ENCODE data around the gene ACP2.

Gene ACP2

DNA sequence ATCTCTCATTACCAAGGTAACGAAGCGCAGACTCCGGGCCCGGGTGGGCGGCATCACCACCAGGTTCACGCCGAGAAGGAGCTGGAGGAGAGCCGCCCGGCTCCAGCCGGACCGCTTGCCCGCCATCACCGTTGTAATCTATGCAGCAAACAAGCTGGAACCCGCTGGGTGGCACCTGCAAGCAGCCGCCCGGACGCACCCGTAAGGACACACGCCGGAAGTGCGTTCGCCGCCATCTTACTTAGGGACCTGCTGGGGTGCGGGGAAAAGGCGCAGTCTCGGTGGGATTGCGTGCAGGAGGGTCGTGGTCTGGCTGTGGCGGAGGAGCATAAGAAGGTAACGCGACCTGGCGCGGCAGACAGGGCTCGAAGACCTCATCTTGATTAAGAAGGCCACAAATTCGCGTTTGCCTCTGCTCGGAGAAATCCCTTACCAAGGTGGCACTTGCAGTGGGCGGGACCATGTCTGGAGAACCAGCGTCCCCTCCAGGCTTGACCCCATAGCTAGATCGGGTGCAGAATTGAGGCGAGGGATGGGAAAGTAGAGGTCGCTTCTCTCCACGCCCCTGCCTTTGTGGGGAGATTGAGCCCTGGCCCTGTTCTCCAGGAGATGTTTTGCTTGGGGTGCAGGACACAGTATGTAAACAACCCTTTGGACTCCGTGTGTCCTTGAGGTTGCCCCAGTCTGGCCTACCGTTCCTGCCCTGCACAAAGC, at the start of gene ACP2:
Gene ACP2, minus strand, starts transcription at position 151 of the 714 bp plus-strand sequence. Its CDS starts 25 bp downstream, at position 126.
- peak; percentile 73 for DNase-seq (ENCODE audit: low read depth)

GRCh38 chr11:47296045-47296444, 47.4 kb upstream of the ACP2 start:
- no peak for DNase-seq (ENCODE audit: low read depth)

GRCh38 chr11:47295385-47295784, 46.8 kb upstream of the ACP2 start:
- no peak for DNase-seq (ENCODE audit: low read depth)

- no peak for DNase-seq (ENCODE audit: low read depth)
Observed at GRCh38 chr11:47289856-47290255, 41.2 kb upstream of the ACP2 start.

DNA sequence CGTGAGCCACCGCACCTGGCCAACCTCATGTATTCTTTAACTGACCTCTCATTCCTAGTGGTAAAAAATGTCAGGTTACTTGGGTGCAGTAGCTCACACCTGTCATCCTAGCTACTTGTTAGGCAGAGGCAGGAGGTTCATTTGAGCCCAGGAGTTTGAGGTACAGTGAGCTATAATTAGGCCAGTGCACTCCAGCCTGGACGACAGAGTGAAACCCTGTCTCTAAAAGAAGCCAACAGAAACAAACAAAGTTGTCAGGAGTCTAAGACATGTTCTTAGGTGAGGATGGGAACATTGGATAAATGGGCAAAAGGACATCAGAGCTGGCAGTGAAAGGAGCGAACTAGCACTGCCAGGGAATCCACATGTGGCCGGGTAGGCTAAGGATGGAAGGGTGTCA, 39.5 kb upstream of the ACP2 start:
- no peak for DNase-seq (ENCODE audit: low read depth)

GRCh38 chr11:47285969-47286770, 37.6 kb upstream of the ACP2 start:
- DNase-seq (ENCODE audit: low read depth): no peak

- DNase-seq (ENCODE audit: low read depth): no peak
Observed at GRCh38 chr11:47284151-47284550, 35.5 kb upstream of the ACP2 start.

GRCh38 chr11:47282462-47282861, 33.8 kb upstream of the ACP2 start:
- no peak for DNase-seq (ENCODE audit: low read depth)

GRCh38 chr11:47280860-47281259, 32.2 kb upstream of the ACP2 start:
- DNase-seq (ENCODE audit: low read depth): no peak

GRCh38 chr11:47280099-47280498, 31.5 kb upstream of the ACP2 start:
- DNase-seq (ENCODE audit: low read depth): no peak

DNA sequence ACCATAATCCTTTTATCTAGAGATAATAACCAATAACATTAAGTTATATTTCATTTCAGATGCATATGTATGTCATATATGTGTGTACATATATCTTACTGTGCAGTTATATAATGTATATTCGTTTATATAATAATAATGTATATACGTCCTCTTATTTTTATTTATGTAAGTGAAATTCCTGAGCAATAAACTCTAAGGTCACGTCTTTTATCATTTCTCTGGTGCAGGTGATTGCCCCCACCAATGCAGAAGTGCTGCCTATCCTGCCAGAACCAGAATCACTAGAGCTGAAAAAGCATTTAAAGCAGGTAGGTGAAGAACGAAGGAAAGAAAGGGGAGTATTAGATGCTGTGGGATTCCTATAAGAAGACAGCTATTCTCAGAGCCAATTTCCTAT, 30.2 kb upstream of the ACP2 start:
- DNase-seq (ENCODE audit: low read depth): no peak

DNA sequence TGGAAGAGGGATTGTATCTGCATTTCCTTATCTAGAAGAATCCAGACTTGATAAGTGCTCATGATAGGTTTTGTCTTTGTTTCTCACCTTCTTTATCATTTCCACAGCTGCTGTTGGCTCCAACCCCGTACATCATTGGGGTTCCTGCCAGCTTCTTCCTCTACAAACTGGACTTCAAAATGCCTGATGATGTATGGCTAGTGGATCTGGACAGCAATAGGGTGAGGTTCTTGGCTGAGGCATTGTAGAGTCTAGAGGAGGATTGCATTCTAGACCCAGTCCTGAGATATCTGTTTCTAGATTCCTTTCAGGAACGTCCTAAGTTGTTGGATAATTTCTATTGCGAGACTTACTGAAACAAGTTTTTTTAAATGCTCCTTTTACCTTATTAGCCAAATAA, 29.4 kb upstream of the ACP2 start:
- no peak for DNase-seq (ENCODE audit: low read depth)

GRCh38 chr11:47276923-47277322, 28.3 kb upstream of the ACP2 start:
- no peak for DNase-seq (ENCODE audit: low read depth)

GRCh38 chr11:47274495-47275235, 26.1 kb upstream of the ACP2 start:
- DNase-seq (ENCODE audit: low read depth): no peak

DNA sequence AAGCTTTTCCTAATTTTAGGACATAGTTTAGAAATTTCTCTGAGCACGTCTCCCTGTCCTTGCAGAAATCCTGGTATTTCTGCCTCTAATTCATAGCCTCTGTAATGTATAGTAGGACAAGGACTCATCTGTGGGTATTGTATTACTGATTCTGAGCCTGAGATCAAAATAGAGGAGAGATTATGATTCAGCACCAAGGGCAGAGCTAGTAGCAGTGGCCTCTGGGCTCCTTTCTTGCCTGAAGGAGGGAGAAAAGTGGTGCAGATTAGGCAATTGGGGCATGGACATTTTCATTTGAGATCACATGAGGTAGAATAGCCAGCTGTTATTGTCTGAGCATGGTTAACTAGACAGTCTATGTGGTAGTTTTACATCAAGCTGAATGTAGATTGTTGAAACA, 24.1 kb upstream of the ACP2 start:
- DNase-seq (ENCODE audit: low read depth): no peak

DNA sequence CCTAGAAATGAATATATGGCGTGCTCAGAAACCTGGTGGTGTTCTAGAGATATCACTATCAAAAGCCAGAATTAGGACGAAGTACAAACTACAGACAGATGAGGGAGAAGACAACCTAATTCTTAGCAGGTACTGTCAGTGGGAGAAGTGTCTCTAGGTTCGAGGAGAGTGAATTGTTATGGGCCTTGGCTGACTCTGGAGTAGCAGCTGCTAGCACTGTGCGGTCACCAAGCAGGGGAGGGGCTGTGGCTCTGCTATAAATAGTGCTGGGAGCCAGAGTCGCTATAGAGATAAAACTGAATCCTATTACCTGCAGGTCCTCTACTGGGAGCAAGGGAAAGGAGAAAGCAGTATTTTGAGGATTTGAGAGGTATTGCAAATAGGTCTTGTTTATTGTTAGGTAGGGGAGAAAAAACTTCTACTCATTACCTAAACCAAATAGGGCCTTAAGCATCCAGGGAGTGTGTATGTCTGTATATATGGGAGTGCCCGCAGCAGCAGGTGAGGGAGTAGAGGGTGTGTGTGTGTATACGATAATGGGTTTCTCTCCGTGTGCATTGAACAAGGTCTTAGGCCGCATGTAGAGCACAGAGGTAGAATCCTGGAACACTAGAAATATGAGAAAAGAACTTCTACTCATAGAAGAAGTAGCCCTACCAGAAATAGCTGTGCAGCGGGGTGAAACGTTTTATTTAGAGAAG, 23.5 kb upstream of the ACP2 start:
- DNase-seq (ENCODE audit: low read depth): no peak

DNA sequence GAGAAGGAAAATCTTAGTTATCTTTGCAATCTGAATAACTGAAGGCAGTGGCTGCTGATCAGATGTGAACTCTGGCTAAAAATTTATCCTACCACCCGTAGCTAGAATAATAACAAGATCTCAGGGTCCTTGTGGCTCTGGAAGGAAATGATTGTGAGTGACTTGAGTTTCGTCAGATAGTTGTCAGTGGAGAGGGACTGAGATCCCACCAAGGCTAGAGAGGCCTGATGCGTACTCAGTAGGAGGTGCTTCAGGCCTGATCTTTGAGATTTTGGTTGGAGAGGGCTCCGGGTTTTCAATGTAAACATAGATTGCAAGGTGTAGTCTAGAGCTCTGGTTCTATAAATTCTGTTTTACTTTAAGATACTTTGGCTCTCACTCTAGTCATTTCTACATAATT, 22.7 kb upstream of the ACP2 start:
- no peak for DNase-seq (ENCODE audit: low read depth)

- DNase-seq (ENCODE audit: low read depth): no peak
Observed at GRCh38 chr11:47270331-47271271, 22.0 kb upstream of the ACP2 start.

- DNase-seq (ENCODE audit: low read depth): peak; percentile 89
Observed at GRCh38 chr11:47269829-47270305, 21.3 kb upstream of the ACP2 start, which contains the start of gene MADD. Gene MADD, plus strand, starts transcription at chr11:47270133.

DNA sequence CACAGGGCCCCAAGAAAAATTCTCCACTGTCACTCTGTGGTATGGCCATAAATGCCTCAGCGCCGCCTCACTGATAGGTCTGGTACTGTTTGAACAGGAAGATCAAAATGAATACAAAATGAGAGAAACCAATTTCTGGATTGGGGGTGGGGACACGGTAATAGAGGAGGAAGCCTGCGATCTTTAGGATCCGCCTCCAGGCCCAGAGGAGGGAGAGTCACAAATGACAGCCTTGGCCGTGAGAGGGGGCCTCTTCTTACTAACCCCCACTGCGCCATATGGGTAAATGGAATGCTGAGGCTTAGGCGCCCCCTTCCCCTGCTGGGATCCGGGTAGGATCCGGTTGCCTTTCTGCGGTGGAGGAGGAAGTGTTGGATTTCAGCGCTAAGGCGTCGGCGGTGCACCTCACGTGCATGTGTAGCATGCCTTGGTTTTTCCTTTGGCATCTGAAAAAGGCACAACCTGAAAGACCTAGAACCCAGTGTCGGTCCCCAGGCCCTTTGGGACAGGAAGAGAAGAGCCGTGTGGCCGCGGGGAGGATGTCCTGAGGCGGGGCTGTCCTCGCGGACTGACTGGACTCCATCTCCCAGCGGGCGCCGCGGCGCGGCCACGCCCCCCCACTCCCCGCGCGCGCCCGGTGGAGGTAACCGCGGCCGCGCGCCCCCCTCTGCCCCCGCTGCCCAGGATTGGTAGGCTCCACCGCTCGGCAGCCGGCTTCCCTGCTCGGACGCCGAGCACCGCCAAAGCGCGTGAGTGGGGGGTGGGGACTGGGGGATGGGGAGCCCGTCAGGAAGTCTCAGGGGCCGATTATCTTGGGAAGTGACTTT, 20.6 kb upstream of the ACP2 start:
- DNase-seq (ENCODE audit: low read depth): peak; percentile 83

Data from stimulated activated CD8-positive, alpha-beta memory T cell treated with anti-CD3 and anti-CD28 coated beads, Interleukin-12 subunit alpha, Interleukin-12 subunit beta, amount 100 ng/mL, for 4 hours (primary cell).